Inferior parietal cortex (tissue), 1 donor: Measurements from ENCODE around the gene LYPD5.

Experiments used
- DNase-seq: peaks from one replicate; pipeline ENCODE4 v3.0.0-alpha.2; 2016; ENCODE audit errors: extremely low spot score

Gene LYPD5

DNA sequence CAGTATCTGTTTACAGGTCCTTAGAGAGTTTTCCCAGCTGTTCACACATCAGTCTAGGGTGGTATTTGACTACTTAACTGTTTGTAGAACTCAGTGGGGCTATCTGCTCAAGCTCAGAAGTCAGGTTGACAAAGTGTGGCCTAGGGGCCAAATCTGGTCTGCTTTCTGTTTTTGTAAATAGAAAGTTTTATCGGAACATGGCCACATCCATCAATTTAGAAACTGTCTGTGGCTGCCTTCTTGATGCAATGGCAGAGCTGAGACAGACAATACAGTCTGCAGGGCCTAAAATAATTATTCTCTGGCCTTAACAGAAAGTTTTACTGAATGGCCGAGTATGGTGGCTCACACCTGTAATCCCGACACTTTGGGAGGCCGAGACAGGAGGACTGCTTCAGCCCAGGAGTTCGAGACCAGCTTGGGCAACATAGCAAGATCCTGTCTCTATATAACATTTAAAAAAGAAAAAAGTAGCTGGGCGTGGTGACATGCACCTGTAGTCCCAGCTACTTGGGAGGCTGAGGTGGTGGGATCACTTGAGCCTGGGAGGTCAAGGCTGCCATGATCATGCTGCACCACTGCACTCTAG, 49.9 kb downstream of the LYPD5 start:
- DNase-seq: no peak

DNA sequence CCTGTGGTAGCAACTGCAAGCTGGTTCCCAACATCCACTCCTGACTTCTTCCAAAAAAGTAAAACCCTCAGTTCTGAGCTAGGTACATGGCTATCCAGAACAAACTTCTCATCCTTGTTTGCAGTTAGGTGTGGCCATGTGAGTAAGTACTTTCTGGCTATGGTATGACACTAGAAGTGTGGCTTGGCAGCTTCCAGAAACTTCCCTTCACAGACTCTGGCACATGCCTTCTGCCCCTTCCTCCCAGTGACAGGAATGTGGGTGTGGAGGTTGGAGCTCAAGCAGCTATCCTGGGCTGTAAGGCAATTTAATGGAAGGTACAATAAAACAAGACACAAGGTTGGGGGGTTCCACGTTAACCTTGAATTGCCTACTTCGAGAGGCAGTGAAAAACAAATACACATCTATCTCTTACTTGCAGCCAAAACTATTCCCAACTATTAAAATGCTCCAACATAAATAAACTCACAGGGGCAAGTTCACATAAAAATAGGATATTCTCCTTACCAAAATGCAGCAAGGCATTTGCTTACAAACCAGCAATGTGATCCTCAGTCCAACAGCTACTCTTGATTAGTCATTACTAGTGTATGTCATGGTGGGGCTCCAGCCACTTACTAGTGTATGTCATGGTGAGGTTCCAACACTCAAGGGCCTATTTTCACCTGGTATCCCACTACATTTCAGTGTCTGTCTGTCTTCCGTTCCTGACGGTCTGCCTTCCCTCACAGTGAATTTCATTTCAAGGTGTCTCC, 50.6 kb downstream of the LYPD5 start:
- no peak for DNase-seq

DNA sequence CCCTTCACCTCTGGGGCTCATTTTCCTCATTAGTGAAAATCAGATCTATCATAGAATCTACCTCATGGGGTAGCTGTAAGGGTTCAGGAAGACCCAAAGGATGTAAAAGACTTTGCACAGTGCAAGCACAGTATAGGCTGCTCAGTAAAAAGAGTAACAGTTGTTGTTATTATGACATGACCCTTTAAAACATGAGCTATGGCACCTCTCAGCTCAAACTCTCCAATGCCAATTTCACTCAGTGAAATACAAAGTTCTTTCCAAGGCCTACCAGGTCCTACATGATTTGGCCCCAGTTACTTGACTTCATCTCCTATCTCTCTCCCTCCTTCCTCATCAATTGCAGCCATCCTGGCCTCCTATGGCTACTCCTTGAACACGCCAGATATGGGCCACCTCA, 52.3 kb downstream of the LYPD5 start:
- DNase-seq: no peak

DNA sequence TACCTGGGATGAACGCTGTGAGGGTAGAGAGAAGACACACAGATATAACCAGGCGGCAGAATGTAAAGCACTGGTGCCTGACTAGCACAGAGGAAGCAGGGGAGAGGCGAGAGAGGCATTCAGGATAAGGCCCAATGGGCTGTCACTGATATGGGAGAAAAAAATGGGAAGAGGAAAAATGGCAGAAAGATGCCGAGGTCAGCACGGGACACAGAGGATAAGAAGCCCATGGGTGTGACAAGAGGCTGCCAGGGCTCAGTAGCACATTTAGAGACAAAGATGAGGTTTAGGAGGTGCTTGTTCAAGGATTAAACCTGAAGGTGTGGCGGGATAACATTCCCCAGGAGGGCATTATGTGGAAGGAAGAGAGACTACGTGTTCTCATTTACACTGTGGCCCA, 53.1 kb downstream of the LYPD5 start:
- DNase-seq: no peak

DNA sequence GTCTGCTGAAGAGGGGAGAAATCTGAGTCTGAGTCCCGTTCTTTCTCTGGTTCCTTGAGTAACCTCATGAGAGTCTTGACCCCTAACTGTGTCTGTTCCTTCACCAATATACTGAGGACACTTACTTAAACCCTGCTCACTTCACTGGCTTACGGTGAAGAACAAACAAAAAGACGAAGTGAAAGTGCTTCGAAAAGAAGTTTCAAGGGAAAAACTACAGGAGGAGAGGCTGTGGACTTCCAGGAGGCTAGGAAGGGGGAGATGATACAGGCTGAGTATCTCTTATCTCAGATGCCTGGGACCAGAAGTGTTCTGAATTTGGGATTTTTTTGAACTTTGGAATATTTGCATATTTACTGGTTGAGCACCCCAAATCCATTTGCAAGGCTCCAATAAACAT, 53.6 kb downstream of the LYPD5 start:
- no peak for DNase-seq

DNA sequence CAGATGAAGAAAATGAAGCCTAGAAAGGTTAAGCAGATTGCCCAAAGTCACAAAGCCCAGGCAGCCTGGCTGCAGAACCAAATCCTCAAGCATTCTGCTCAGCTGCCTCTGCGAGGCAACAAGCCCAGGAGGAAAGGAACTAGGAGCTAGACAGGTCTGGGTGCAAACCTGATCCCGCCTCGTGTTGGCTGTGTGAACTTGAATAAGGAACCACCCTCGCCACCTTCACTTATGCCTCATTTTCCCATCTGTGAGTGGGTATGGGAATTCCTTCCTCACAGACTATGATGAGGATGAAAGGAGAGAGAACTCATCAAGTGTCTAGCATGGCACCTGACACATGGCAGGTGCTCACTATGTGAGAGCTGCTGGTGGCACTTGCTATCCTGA, 54.0 kb downstream of the LYPD5 start:
- no peak for DNase-seq

DNA sequence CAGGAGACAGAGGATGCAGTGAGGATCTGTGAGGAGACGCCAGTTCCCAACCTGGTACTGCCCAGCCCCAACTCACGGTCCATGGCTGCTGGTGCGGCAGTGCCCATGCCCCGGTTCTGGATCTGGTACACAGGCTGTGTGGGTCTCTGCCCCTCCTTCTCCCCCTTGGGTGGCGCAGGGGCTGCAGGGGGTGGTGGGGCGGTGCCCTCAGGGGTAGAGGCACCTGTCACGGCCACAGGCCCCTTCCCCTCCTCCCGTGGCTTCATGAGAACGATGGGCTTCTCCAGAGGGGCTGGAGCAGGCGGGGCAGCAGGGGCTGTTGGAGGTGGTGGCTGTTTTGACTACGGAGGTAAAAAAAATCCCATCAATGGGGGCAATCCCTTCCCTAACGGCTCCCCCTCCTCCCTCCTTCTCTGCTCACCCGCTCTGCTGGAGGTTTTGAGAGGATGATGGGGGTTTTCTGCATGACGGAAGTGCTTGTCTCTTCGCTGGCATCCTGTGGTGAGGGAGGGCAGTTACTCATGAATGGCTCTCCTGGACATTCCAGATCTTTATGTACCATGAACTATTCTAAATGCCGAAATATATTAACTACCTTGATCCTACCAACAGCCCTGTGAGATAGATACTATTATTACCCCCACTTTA, 54.6 kb downstream of the LYPD5 start:
- DNase-seq: no peak
